ENCODE measurements around the gene XXYLT1. TPM values are rescaled to one million over a fixed set of nuclear protein-coding genes. Genes with fewer than 3 reads are reported as not detected.

The XXYLT1 gene
- total and polyA plus RNA-seq, 9 donors = 17.2 to 30.7 (median 23.9) TPM

- Histone ChIP-seq H3K9me3 (replicated peaks; ENCODE audit: control insufficient read depth, low read depth, low read length) (peaks cover 2% of the 10 kb centered on the region), H3K27me3 (ENCODE audit: control insufficient read depth, insufficient read depth, low read length) (no peaks in the 10 kb centered on the region), H3K4me3 (ENCODE audit: low read length) (no peak overlapping the region), H3K4me1 (ENCODE audit: control insufficient read depth, insufficient read depth, low read length) (peaks cover 32% of the 10 kb centered on the region), H3K27ac (ENCODE audit: low read length) (no peak overlapping the region), H3K36me3 (ENCODE audit: control insufficient read depth, insufficient read depth, low read length) (no peaks in the 10 kb centered on the region)
- no peak for DNase-seq
- WGBS (ENCODE audit: insufficient coverage) = 61% methylated on average over 9 of the region's 9 CpGs
Measured at GRCh38 chr3:195186041-195186709, 84.8 kb downstream of the XXYLT1 start.

GRCh38 chr3:195185583-195185982 is 85.4 kb downstream of the XXYLT1 start:
- 81% methylated on average over 4 of the region's 4 CpGs for WGBS (ENCODE audit: insufficient coverage)
- Histone ChIP-seq H3K4me3 (ENCODE audit: low read length) (no peak overlapping the region), H3K27me3 (ENCODE audit: control insufficient read depth, insufficient read depth, low read length) (no peaks in the 10 kb centered on the region), H3K36me3 (ENCODE audit: control insufficient read depth, insufficient read depth, low read length) (no peaks in the 10 kb centered on the region), H3K4me1 (ENCODE audit: control insufficient read depth, insufficient read depth, low read length) (peaks cover 35% of the 10 kb centered on the region), H3K9me3 (replicated peaks; ENCODE audit: control insufficient read depth, low read depth, low read length) (no peaks in the 10 kb centered on the region), H3K27ac (ENCODE audit: low read length) (no peak overlapping the region)
- no peak for DNase-seq

GRCh38 chr3:195184716-195185421 is 86.1 kb downstream of the XXYLT1 start:
- peak; percentile 69 for DNase-seq
- WGBS (ENCODE audit: insufficient coverage) = 60% methylated on average over 3 of the region's 3 CpGs
- H3K4me1 ChIP-seq (ENCODE audit: control insufficient read depth, insufficient read depth, low read length) = peaks cover 42% of the 10 kb centered on the region
- H3K27ac ChIP-seq (ENCODE audit: low read length) = no peak overlapping the region
- H3K4me3 ChIP-seq (ENCODE audit: low read length) = no peak overlapping the region
- H3K27me3 ChIP-seq (ENCODE audit: control insufficient read depth, insufficient read depth, low read length) = no peaks in the 10 kb centered on the region
- no peaks in the 10 kb centered on the region for H3K9me3 ChIP-seq (replicated peaks; ENCODE audit: control insufficient read depth, low read depth, low read length)
- H3K36me3 ChIP-seq (ENCODE audit: control insufficient read depth, insufficient read depth, low read length) = no peaks in the 10 kb centered on the region

GRCh38 chr3:195183071-195183776 is 87.7 kb downstream of the XXYLT1 start:
- no peaks in the 10 kb centered on the region for H3K36me3 ChIP-seq (ENCODE audit: control insufficient read depth, insufficient read depth, low read length)
- H3K27me3 ChIP-seq (ENCODE audit: control insufficient read depth, insufficient read depth, low read length) = no peaks in the 10 kb centered on the region
- peak overlapping the region; percentile 72 for H3K27ac ChIP-seq (ENCODE audit: low read length)
- H3K4me1 ChIP-seq (ENCODE audit: control insufficient read depth, insufficient read depth, low read length) = peaks cover 54% of the 10 kb centered on the region
- no peak overlapping the region for H3K4me3 ChIP-seq (ENCODE audit: low read length)
- no peak for DNase-seq
- H3K9me3 ChIP-seq (replicated peaks; ENCODE audit: control insufficient read depth, low read depth, low read length) = no peaks in the 10 kb centered on the region
- WGBS (ENCODE audit: insufficient coverage) = 76% methylated on average over 5 of the region's 9 CpGs

- DNase-seq = peak; percentile 90
- H3K4me3 ChIP-seq (ENCODE audit: low read length) = no peak overlapping the region
- no CpG with 5 or more reads among the region's 5 CpGs for WGBS (ENCODE audit: insufficient coverage)
- no peaks in the 10 kb centered on the region for H3K9me3 ChIP-seq (replicated peaks; ENCODE audit: control insufficient read depth, low read depth, low read length)
- H3K27me3 ChIP-seq (ENCODE audit: control insufficient read depth, insufficient read depth, low read length) = no peaks in the 10 kb centered on the region
- H3K36me3 ChIP-seq (ENCODE audit: control insufficient read depth, insufficient read depth, low read length) = no peaks in the 10 kb centered on the region
- H3K4me1 ChIP-seq (ENCODE audit: control insufficient read depth, insufficient read depth, low read length) = peaks cover 55% of the 10 kb centered on the region
- H3K27ac ChIP-seq (ENCODE audit: low read length) = peak overlapping the region; percentile 72
Measured at GRCh38 chr3:195182470-195182795, 88.5 kb downstream of the XXYLT1 start.

- 33% methylated on average over 2 of the region's 7 CpGs for WGBS (ENCODE audit: insufficient coverage)
Measured at GRCh38 chr3:195181741-195182469, 89.1 kb downstream of the XXYLT1 start.

GRCh38 chr3:195181113-195181498 is 89.9 kb downstream of the XXYLT1 start:
- H3K27me3 ChIP-seq (ENCODE audit: control insufficient read depth, insufficient read depth, low read length) = no peaks in the 10 kb centered on the region
- 76% methylated on average over 5 of the region's 9 CpGs for WGBS (ENCODE audit: insufficient coverage)
- no peak for DNase-seq
- H3K4me3 ChIP-seq (ENCODE audit: low read length) = no peak overlapping the region
- H3K4me1 ChIP-seq (ENCODE audit: control insufficient read depth, insufficient read depth, low read length) = peaks cover 51% of the 10 kb centered on the region
- H3K9me3 ChIP-seq (replicated peaks; ENCODE audit: control insufficient read depth, low read depth, low read length) = no peaks in the 10 kb centered on the region
- peak overlapping the region; percentile 37 for H3K27ac ChIP-seq (ENCODE audit: low read length)
- no peaks in the 10 kb centered on the region for H3K36me3 ChIP-seq (ENCODE audit: control insufficient read depth, insufficient read depth, low read length)

More at GRCh38 chr3:195181741-195182469, 89.1 kb downstream of the XXYLT1 start:
- no peak for DNase-seq
- Histone ChIP-seq H3K36me3 (ENCODE audit: control insufficient read depth, insufficient read depth, low read length) (no peaks in the 10 kb centered on the region), H3K27me3 (ENCODE audit: control insufficient read depth, insufficient read depth, low read length) (no peaks in the 10 kb centered on the region), H3K9me3 (replicated peaks; ENCODE audit: control insufficient read depth, low read depth, low read length) (no peaks in the 10 kb centered on the region), H3K27ac (ENCODE audit: low read length) (peak overlapping the region; percentile 63), H3K4me1 (ENCODE audit: control insufficient read depth, insufficient read depth, low read length) (peaks cover 55% of the 10 kb centered on the region), H3K4me3 (ENCODE audit: low read length) (no peak overlapping the region)

- H3K27me3 ChIP-seq (ENCODE audit: control insufficient read depth, insufficient read depth, low read length) = no peaks in the 10 kb centered on the region
- H3K4me1 ChIP-seq (ENCODE audit: control insufficient read depth, insufficient read depth, low read length) = peaks cover 46% of the 10 kb centered on the region
Measured at GRCh38 chr3:195180490-195181112, 90.4 kb downstream of the XXYLT1 start.

GRCh38 chr3:195179776-195180489 is 91.0 kb downstream of the XXYLT1 start:
- Histone ChIP-seq H3K27me3 (ENCODE audit: control insufficient read depth, insufficient read depth, low read length) (no peaks in the 10 kb centered on the region), H3K4me1 (ENCODE audit: control insufficient read depth, insufficient read depth, low read length) (peaks cover 43% of the 10 kb centered on the region), H3K4me3 (ENCODE audit: low read length) (no peak overlapping the region), H3K27ac (ENCODE audit: low read length) (peak overlapping the region; percentile 83), H3K9me3 (replicated peaks; ENCODE audit: control insufficient read depth, low read depth, low read length) (no peaks in the 10 kb centered on the region), H3K36me3 (ENCODE audit: control insufficient read depth, insufficient read depth, low read length) (peaks cover 3% of the 10 kb centered on the region)
- 34% methylated on average over 20 of the region's 24 CpGs for WGBS (ENCODE audit: insufficient coverage)
- peak; percentile 48 for DNase-seq

More at GRCh38 chr3:195180490-195181112, 90.4 kb downstream of the XXYLT1 start:
- H3K27ac ChIP-seq (ENCODE audit: low read length) = peak overlapping the region; percentile 83
- 70% methylated on average over 12 of the region's 17 CpGs for WGBS (ENCODE audit: insufficient coverage)
- H3K9me3 ChIP-seq (replicated peaks; ENCODE audit: control insufficient read depth, low read depth, low read length) = no peaks in the 10 kb centered on the region
- no peak for DNase-seq
- no peaks in the 10 kb centered on the region for H3K36me3 ChIP-seq (ENCODE audit: control insufficient read depth, insufficient read depth, low read length)
- no peak overlapping the region for H3K4me3 ChIP-seq (ENCODE audit: low read length)

Data from muscle of leg (tissue), 11 donors.